ENCODE results near the gene AOX1.
"Not testable (repeated sequence)": the region's sequence is repeated elsewhere in the genome, so short reads cannot be mapped to it uniquely, and the experiment has no call there.

AOX1 gene

GRCh38 chr2:200624026-200624425 is 38.2 kb downstream of the AOX1 start:
- DNase-seq (ENCODE audit: low read depth, low spot score): no peak
- H3K4me3 ChIP-seq (ENCODE audit: low read depth, low read length): no peak overlapping the region
- TF ChIP-seq CTCF (IDR thresholded peaks at IDR 0.05; ENCODE audit: low read depth, low read length): no peak
- in situ Hi-C loops (cut with HindIII; ENCODE audit: low sequenced_read_pairs): no loop called here

- H3K4me3 ChIP-seq (ENCODE audit: low read depth, low read length): no peak overlapping the region
- in situ Hi-C loops (cut with HindIII; ENCODE audit: low sequenced_read_pairs): no loop called here
- no peak for TF ChIP-seq CTCF (IDR thresholded peaks at IDR 0.05; ENCODE audit: low read depth, low read length)
- peak; percentile 67 for DNase-seq (ENCODE audit: low read depth, low spot score)
Observed at GRCh38 chr2:200624658-200625057, 38.8 kb downstream of the AOX1 start.

GRCh38 chr2:200625282-200625681 is 39.5 kb downstream of the AOX1 start:
- no peak for DNase-seq (ENCODE audit: low read depth, low spot score)
- no peak overlapping the region for H3K4me3 ChIP-seq (ENCODE audit: low read depth, low read length)
- TF ChIP-seq CTCF (IDR thresholded peaks at IDR 0.05; ENCODE audit: low read depth, low read length): no peak
- in situ Hi-C loops (cut with HindIII; ENCODE audit: low sequenced_read_pairs): no loop called here

- no peak for TF ChIP-seq CTCF (IDR thresholded peaks at IDR 0.05; ENCODE audit: low read depth, low read length)
- no peak for DNase-seq (ENCODE audit: low read depth, low spot score)
- no peak overlapping the region for H3K4me3 ChIP-seq (ENCODE audit: low read depth, low read length)
- in situ Hi-C loops (cut with HindIII; ENCODE audit: low sequenced_read_pairs): no loop called here
Observed at GRCh38 chr2:200625958-200626363, 40.1 kb downstream of the AOX1 start.

- H3K4me3 ChIP-seq (ENCODE audit: low read depth, low read length): no peak overlapping the region
- in situ Hi-C loops (cut with HindIII; ENCODE audit: low sequenced_read_pairs): no loop called here
- TF ChIP-seq CTCF (IDR thresholded peaks at IDR 0.05; ENCODE audit: low read depth, low read length): no peak
- no peak for DNase-seq (ENCODE audit: low read depth, low spot score)
Observed at GRCh38 chr2:200627110-200627770, 41.4 kb downstream of the AOX1 start.

- DNase-seq (ENCODE audit: low read depth, low spot score); in situ Hi-C loops (cut with HindIII; ENCODE audit: low sequenced_read_pairs); H3K4me3 ChIP-seq (ENCODE audit: low read depth, low read length): not testable (repeated sequence)
Observed at GRCh38 chr2:200628461-200628860, 42.6 kb downstream of the AOX1 start.

GRCh38 chr2:200631287-200631686 is 45.5 kb downstream of the AOX1 start:
- DNase-seq (ENCODE audit: low read depth, low spot score): no peak
- no peak overlapping the region for H3K4me3 ChIP-seq (ENCODE audit: low read depth, low read length)
- in situ Hi-C loops (cut with HindIII; ENCODE audit: low sequenced_read_pairs): no loop called here
- no peak for TF ChIP-seq CTCF (IDR thresholded peaks at IDR 0.05; ENCODE audit: low read depth, low read length)

Data from astrocyte of the spinal cord (primary cell).